GM19328 (cell line): ENCODE measurements around the gene CD52.
"Not testable (repeated sequence)": the region's sequence is repeated elsewhere in the genome, so short reads cannot be mapped to it uniquely, and the experiment has no call there.

Experiments
- ATAC-seq: cut with Tn5 transposase; IDR thresholded peaks from one replicate; pipeline ENCODE4 v1.9.1; 2021; ENCODE audit warnings: mild to moderate bottlenecking, moderate library complexity; ENCODE audit not compliant: unreplicated experiment

Gene CD52

GRCh38 chr1:26327956-26328362 lies 10.2 kb downstream of the CD52 start:
- ATAC-seq = no peak

GRCh38 chr1:26328597-26328996 lies 10.8 kb downstream of the CD52 start:
- no peak for ATAC-seq

GRCh38 chr1:26329380-26329779 lies 11.6 kb downstream of the CD52 start:
- not testable (repeated sequence) for ATAC-seq

- no peak for ATAC-seq
Observed at GRCh38 chr1:26330276-26330675, 12.5 kb downstream of the CD52 start.

GRCh38 chr1:26333312-26333711 lies 15.6 kb downstream of the CD52 start:
- not testable (repeated sequence) for ATAC-seq

- ATAC-seq = no peak
Observed at GRCh38 chr1:26335774-26336476, 18.2 kb downstream of the CD52 start.

GRCh38 chr1:26336477-26337205 lies 18.9 kb downstream of the CD52 start:
- ATAC-seq = no peak

GRCh38 chr1:26337206-26337535 lies 19.4 kb downstream of the CD52 start:
- no peak for ATAC-seq

- no peak for ATAC-seq
Observed at GRCh38 chr1:26337625-26338024, 19.9 kb downstream of the CD52 start.

GRCh38 chr1:26338670-26339069 lies 20.9 kb downstream of the CD52 start:
- ATAC-seq = no peak

- ATAC-seq = no peak
Observed at GRCh38 chr1:26340047-26340481, 22.3 kb downstream of the CD52 start.

- ATAC-seq = no peak
Observed at GRCh38 chr1:26344147-26344920, 26.6 kb downstream of the CD52 start.

GRCh38 chr1:26345718-26346117 lies 28.0 kb downstream of the CD52 start:
- ATAC-seq = no peak

GRCh38 chr1:26346274-26347033 lies 28.7 kb downstream of the CD52 start:
- no peak for ATAC-seq

- no peak for ATAC-seq
Observed at GRCh38 chr1:26349188-26349876, 31.6 kb downstream of the CD52 start.

- ATAC-seq = no peak
Observed at GRCh38 chr1:26349877-26350244, 32.1 kb downstream of the CD52 start.

GRCh38 chr1:26350343-26350700 lies 32.6 kb downstream of the CD52 start:
- ATAC-seq = no peak

- no peak for ATAC-seq
Observed at GRCh38 chr1:26350701-26351589, 33.2 kb downstream of the CD52 start.

- no peak for ATAC-seq
Observed at GRCh38 chr1:26351590-26352337, 34.0 kb downstream of the CD52 start.
